GM12873 (cell line): ENCODE measurements around the gene ANKRD33B.

Source experiments
- TF ChIP-seq, protein P1 (sequence below): IDR thresholded peaks from 2 replicates; pipeline ENCODE4 v1.5.1; 2012; ENCODE audit warnings: low read depth, mild to moderate bottlenecking, moderate library complexity, low read length, control low read depth; ENCODE audit not compliant: insufficient read depth; ENCODE audit errors: missing control alignments

The ANKRD33B gene

DNA sequence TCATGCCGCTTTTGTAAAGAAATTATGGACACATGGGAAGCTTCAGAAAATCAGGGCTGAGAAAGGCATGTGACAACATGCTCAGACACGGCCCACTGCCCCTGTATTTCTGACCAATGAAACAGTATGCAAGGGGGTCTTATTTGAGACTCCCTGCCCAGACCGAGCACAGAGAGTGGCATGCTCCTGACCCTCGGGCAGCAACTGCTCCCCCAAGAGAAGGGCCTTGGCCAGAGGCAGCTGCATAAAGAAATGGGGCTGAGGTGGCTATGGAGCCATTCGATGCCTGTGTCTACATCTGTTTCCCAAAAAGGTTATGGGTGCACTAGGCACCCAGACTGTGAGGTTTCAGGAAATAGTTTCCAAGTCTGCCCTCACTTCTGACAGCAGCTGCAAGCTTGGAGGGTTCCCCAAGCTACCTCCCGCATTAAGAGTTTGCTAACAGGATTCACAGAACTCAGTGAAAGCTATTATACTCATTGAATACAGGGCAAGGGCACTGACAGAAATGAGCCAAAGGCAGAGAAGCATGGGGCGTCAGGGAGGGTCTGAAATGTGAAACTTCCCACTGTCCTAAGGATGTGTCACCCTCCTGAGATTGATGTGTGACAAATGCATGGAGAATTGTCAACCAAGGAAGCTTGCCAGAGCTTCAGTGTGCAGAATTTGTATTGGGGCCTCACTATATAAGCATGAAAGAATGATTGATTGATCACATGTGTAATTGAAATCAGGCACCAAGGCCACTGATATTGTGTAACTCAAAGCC is 102.8 kb downstream of the ANKRD33B start:
- TF ChIP-seq, protein P1, sequence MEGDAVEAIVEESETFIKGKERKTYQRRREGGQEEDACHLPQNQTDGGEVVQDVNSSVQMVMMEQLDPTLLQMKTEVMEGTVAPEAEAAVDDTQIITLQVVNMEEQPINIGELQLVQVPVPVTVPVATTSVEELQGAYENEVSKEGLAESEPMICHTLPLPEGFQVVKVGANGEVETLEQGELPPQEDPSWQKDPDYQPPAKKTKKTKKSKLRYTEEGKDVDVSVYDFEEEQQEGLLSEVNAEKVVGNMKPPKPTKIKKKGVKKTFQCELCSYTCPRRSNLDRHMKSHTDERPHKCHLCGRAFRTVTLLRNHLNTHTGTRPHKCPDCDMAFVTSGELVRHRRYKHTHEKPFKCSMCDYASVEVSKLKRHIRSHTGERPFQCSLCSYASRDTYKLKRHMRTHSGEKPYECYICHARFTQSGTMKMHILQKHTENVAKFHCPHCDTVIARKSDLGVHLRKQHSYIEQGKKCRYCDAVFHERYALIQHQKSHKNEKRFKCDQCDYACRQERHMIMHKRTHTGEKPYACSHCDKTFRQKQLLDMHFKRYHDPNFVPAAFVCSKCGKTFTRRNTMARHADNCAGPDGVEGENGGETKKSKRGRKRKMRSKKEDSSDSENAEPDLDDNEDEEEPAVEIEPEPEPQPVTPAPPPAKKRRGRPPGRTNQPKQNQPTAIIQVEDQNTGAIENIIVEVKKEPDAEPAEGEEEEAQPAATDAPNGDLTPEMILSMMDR = no peak

DNA sequence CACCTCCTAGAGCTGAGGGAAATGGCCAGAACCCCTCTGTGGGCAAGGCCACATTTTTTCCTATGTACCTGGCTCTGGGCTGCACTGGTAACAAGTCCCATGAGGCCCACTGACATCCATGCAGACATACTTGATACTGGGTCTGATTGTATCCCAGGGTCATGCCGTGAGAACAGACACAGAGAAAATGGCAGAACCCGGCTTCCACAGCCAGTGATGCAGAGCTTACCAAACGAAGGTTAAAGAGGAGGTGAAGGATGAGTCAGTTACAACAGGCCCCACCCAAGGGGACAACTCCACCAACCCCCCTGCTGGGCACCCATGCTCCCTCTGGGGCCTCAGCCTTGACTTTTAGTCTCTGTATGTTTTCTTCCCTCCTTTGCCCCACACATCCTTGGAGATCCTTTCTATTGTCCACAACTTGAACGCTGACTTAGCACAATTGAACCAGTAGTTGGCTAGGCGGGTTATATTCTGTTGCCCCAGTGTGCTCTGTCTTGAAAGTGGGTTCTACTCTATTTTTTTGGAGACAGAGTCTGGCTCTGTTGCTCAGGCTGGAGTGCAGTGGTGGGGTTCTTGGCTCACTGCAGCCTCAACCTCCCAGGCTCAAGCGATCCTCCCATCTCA is 103.7 kb downstream of the ANKRD33B start:
- TF ChIP-seq, protein P1 = no peak

DNA sequence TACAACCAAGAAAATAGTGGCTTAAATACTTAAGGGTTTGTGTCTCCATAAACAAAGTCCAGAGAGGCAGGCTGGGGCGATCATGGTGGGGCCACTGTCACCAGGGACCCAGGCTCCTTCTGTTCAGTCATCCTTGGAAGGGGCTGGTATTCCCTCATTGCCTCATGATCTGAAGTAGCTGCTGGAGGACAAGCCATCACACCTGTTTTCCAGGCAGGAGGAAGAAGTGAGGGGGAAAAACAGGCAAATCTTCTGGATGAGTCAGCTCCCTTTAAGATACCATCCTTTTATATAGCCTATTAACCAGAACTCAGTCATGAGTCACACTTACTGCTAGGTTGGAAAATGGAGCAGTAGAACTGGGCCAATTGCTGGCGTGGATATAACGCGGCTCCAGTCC is 104.8 kb downstream of the ANKRD33B start:
- TF ChIP-seq, protein P1 = no peak

DNA sequence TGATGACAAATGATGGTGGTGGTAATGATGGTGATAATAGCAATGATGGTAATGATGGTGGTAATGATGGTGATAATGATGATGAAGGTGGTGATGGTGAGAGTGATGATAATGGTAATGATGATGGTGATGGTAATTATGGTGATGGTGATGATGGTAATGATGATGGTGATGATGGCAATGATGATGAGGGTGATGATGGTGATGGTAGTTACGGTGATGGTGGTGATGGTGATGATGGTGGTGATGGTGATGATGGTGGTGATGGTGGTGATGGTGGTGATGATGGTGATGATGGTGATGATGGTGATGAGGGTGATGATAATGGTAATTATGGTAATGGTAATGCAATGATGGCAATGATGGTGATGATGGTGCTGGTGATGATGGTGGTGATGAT is 106.1 kb downstream of the ANKRD33B start:
- TF ChIP-seq, protein P1 = no peak

DNA sequence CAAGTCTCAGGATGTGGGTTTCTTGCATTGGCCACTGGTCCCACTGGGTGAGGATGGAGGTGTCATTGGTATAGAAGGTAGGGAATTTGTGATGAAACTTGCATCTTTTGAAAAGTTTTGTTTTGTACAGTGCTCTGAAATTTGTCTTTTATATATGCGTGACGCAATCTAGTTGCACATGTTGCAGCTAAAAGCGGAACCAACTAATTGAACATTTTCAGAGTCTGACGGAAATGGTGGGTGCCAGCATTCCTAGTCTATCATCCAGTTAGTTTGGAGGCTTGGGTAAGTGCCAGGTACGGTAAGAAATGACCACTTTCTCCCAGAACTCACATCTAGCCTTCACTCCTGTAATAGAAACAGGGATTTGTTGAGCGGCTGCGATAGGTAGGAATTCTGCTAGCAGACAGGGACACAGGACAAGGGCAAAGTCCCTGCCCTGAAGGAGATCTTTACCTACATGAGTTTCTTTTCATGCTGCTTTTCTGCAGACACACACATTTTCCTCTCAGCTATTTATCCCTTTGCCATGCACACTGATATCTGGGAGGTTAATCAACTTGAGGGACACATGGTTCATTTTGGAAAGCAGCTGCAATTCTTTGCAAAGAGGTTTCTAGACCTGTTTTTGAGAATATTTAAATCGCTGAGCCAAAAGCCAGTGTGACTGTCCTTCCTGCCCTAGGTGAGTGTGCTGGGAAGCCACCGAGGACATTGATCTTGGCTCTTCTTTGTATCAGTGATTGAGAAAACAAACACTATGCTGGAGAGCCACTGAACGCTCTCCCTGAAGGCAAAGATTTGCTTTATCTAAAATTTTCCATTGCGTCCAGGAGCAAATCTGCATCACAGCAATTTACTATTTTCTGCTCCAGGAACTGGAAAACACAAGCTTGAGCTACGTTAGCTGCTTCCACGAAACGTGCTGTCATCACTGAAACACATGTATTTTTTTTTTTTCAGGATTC is 107.5 kb downstream of the ANKRD33B start:
- TF ChIP-seq, protein P1 = no peak

DNA sequence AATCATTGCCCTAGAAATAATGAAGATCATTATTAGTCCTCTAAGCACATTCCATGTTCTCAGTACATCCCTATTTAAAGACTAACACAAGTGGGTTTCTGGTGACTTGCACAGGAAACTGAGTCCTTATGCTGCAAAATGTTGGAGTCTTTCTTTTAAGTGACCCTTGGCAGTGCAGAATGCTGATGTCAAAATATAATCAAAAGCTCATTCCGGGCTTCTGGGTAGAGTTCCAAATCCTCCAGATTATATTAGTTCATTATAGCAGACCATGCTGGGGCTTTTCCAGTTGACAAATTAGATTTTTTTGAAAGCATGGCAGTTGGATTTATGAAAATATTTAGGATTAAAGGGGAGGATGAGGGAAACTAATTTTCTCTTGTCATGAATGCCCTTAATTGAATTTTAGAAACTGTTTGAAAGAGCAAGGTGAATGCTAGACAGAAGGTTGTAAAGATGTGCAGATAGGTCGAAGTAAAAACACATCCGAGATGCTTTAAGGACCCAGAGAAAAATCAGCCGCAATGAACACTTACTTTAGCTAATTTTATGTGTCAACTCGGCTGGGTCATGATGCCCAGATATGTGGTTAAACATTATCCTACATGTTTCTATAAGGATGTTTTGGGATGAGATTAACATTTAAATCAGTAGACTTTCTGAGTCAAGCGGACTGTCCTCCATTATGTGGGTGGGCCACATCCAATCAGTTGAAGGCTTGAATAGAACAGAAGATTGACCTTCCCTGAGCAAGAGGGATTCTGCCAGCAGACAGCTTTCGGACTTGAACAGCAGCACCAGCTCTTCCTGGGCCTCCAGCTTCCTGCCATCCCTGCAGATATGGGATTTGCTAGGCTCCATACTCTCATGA is 108.5 kb downstream of the ANKRD33B start:
- TF ChIP-seq, protein P1 = no peak

DNA sequence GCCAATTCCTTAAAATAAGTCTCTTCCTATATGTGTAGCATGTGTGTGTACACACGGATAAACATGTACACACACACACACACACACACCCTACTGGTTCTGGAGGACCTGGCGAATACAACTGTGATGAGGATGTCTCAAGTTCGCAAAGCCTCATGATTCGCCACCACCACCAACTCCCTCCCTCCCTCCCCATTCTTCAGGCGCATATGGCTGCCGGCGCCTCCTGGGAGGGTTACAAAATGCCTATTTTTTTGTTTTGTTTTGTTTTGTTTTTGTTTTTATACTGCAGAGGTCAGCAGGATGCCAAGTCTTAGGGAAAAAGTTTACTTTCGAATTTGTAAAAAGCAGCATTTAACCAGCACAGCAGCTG is 109.1 kb downstream of the ANKRD33B start:
- TF ChIP-seq, protein P1 = no peak
